NT2/D1 (cell line): ENCODE measurements around the gene METTL16.
A peak's percentile ranks its signal among the peaks of the same experiment; 100 is the strongest.

Experiments
- DNase-seq: peaks from one replicate; pipeline ENCODE4 v3.0.0-alpha.2; 2011; ENCODE audit warnings: low read depth, low spot score
- H3K27me3 ChIP-seq: 2 replicates; pipeline ENCODE4 v1.6.0; 2011; ENCODE audit warnings: mild to moderate bottlenecking; ENCODE audit not compliant: insufficient read length, insufficient read depth
- H3K36me3 ChIP-seq: 2 replicates; pipeline ENCODE4 v1.6.1; 2011; ENCODE audit warnings: mild to moderate bottlenecking, low read length, mixed read lengths; ENCODE audit not compliant: insufficient read depth, insufficient read length
- H3K4me1 ChIP-seq: 2 replicates; pipeline ENCODE4 v1.5.1; 2011; ENCODE audit not compliant: insufficient read depth, insufficient read length
- H3K4me3 ChIP-seq: 2 replicates; pipeline ENCODE4 v1.5.1; 2011; ENCODE audit warnings: low read depth; ENCODE audit not compliant: insufficient read length
- H3K9ac ChIP-seq: 2 replicates; pipeline ENCODE4 v1.6.0; 2011; ENCODE audit warnings: low read depth; ENCODE audit not compliant: insufficient read length
- H3K9me3 ChIP-seq: 2 replicates; pipeline ENCODE4 v1.5.1; 2011; ENCODE audit warnings: mild to moderate bottlenecking, low read length; ENCODE audit not compliant: insufficient read depth
- SUZ12 ChIP-seq: IDR thresholded peaks from 2 replicates; pipeline ENCODE4 v1.6.1; 2011; ENCODE audit not compliant: insufficient read length, insufficient read depth; ENCODE audit errors: extremely low read depth
- YY1 ChIP-seq: IDR thresholded peaks from 2 replicates; pipeline ENCODE4 v1.6.1; 2011; ENCODE audit not compliant: insufficient read length, insufficient read depth
- ZNF274 ChIP-seq: IDR thresholded peaks from 2 replicates; pipeline ENCODE4 v1.6.1; 2011; ENCODE audit warnings: mild to moderate bottlenecking, low read depth, low read length

The METTL16 gene

DNA sequence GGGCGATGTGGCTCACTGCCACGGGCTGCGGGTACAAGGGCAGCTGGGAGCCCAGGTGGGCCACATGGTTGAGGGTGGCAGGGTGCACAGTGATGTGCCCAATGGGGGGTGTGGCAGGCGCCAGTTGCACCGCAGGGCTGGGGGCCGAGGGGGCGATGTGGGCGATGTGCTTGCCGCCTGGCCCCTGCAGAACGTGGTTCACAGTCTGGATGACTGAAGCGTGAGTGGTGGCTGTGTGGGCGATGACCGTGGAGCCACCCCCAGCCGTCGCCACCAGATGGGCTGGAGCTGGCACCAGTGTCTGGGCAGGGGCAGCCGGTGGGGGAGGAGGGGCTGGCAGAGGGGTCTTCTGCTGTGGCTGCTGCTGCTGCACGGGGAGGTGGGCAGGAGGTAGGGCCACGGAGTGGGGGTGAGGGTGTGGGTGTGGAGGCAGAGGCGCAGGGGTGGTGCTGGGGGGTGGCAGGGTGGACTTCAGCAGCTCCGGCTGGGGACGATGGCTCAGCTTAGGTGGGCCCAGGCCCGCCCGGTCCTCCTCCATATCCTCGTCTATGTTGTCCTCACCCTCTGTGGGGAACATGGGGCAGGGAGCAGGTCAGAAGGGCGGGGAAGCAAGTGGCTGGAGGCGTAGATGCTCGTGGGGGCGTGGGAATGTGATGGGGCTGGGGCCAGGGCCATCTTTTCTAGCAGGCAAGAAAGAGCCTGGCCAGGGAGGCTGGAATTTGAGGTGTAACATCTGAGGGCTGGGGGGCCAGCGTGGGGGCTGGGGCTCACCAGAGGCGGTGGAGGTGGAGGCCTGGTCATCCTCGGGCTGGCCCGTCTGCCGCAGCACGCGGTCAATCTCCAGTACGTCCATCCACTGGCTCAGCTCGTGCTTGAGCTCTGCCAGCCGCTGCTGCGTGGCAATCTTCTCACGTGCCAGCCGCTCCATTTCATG is 124.3 kb downstream of the METTL16 start:
- H3K9ac ChIP-seq, result no peak overlapping the region
- TF ChIP-seq SUZ12 (no peak), YY1 (no peak), ZNF274 (no peak)
- no peaks in the 10 kb centered on the region for H3K9me3 ChIP-seq
- H3K27me3 ChIP-seq, result no peaks in the 10 kb centered on the region
- no peak overlapping the region for H3K4me3 ChIP-seq
- H3K36me3 ChIP-seq, result peaks cover 27% of the 10 kb centered on the region
- DNase-seq, result no peak
- H3K4me1 ChIP-seq, result peaks cover 32% of the 10 kb centered on the region

DNA sequence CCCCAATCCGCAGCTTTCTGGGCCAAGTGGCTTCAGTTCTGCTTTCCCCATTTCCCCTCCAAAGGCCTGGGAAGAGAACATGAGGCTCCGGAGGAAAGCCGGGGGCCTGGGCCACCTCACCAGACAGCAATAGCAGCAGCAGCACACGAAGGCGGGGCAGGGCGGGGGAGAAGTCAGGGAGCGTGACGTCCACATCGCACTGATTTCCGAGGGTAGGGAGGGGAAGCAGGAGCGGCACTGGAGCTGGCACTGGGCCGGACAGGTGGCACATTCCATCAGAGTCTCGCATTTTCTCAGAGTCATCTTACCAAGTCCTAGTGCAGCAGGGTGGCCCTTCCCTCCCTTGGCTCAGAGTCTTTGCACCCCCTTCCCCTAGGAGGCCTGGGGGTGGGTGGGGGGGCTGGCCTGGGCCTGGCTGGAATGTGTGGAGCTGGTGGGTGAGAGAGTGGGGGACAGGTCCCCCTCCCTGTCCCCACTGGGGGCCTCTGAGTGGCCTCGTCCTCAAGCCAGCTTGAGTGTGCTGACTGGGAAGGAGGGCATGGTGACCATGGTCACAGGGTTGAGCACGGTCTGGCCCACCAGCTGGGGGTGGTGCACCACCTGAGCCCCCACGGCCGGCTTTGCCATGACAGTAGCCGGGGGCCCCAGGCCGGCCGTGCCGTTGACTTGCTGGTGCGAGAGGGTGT is 125.1 kb downstream of the METTL16 start:
- H3K9ac ChIP-seq, result no peak overlapping the region
- no peaks in the 10 kb centered on the region for H3K9me3 ChIP-seq
- DNase-seq, result no peak
- H3K36me3 ChIP-seq, result peaks cover 26% of the 10 kb centered on the region
- TF ChIP-seq YY1 (no peak), SUZ12 (no peak), ZNF274 (no peak)
- no peak overlapping the region for H3K4me3 ChIP-seq
- no peaks in the 10 kb centered on the region for H3K27me3 ChIP-seq
- peaks cover 28% of the 10 kb centered on the region for H3K4me1 ChIP-seq

DNA sequence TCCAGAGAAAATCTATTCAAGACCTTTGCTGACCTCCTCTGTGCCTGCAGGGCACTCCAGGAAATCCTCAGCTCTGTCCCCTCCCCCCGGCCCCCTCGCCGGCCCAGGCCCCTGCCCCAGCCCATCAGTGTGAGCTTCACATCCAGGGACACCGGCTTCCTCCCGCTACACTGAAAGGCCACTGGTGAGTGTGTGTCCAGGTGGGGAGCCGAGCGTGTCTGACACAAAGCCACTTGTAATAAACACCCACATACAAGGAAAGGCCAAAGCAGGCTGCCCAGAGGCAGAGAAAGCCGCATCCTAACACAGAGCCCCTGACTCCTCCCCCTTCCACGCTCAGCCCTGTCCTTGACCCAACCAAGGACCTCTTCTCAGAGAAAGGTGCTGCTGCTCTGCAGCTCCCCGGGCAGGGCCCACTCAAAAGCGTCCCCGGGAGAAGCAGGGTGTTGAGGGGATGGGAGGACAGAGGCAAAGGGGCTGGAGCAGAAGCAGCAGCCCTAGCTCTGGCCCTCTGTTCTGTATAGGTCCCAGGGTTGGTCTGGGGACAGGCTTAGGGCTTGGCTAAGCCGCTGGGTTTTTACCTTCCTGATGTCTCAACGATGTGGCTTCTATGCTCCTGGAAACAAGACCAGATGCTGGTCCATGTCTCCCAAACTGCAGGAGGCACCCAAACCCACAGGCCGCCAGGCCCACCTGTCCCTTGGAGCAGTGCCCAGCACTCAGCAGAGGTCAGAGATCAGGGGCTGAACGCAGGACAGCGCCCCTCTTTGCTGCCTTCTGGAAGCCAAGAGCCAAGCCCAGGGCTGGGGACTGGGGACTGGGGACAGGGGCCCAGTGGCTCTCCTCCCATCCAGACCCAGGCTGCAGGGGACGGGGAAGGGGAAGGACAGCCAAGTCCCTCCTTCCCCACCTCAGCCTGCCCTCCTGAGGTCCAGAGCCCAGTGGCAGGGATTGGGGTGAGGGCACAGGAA is 126.2 kb downstream of the METTL16 start:
- Histone ChIP-seq H3K9me3 (no peaks in the 10 kb centered on the region), H3K4me1 (peaks cover 24% of the 10 kb centered on the region), H3K36me3 (peaks cover 33% of the 10 kb centered on the region), H3K4me3 (no peak overlapping the region), H3K27me3 (no peaks in the 10 kb centered on the region), H3K9ac (peak overlapping the region; percentile 32)
- no peak for DNase-seq
- TF ChIP-seq SUZ12 (no peak), YY1 (no peak), ZNF274 (no peak)

DNA sequence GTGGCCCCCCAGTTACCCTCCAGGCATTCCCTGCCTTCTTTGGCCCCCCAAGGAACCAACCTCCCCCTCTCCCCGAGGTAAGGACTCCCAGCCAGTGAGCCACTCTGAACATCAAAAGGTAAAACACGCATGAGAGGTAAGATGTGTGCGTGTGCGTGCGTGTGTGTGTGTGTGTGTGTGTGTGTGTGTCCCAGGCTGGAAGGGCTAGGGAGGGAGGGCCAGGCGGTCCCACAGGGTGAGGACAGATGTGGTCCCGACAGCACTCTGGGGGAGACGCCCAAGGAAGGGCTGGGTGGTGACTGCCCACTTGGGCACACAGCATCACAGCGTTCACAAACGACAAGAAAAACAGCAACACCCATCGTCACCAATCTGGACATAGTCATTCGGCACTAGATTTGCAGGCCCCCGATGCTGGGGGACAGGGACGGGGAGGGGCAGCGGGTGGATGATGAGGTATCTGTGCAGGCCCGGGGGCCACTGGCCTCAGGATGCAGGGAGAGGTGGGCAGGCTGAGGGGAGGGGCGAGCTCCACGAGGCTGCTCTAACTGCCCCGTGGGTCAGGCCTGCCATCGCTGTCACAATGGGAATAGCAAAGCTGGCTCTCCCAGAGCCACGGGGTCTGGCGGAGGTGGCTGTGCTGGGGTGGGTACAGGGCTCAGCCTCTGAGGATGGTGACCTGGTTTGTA is 127.1 kb downstream of the METTL16 start:
- Histone ChIP-seq H3K27me3 (no peaks in the 10 kb centered on the region), H3K4me3 (no peak overlapping the region), H3K9ac (peak overlapping the region; percentile 32), H3K4me1 (peaks cover 23% of the 10 kb centered on the region), H3K36me3 (peaks cover 42% of the 10 kb centered on the region), H3K9me3 (no peaks in the 10 kb centered on the region)
- TF ChIP-seq YY1 (no peak), ZNF274 (no peak), SUZ12 (no peak)
- DNase-seq, result no peak

DNA sequence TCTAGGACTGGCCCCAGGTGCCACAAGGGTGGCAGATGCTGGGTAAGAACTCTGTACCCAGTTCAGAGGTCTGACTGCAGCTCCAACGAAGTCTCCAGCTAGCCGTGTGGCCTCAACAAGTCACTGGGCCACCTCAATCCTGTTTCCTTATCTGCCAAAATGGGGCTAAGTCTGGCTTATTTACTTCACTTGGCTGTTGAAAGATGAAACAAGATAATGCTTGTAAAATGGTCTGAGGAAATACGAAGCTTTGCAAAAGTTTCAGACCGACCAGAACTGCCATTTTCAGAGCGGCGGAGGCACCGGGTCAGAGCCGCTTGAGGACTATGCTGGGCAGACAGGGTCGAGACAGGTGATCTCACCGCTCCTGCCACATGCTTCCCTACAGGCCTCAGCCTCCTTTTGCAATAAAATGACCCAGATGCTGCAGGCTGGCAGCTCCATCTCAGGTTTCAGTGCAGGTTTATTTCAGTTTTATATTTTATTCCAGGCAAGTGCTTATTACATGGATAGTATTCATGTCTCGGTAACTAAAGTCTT is 128.0 kb downstream of the METTL16 start:
- DNase-seq, result no peak
- Histone ChIP-seq H3K9ac (no peak overlapping the region), H3K4me3 (no peak overlapping the region)

More for the DNA sequence above, 128.0 kb downstream of the METTL16 start:
- no peaks in the 10 kb centered on the region for H3K27me3 ChIP-seq
- H3K9me3 ChIP-seq, result no peaks in the 10 kb centered on the region
- peaks cover 22% of the 10 kb centered on the region for H3K4me1 ChIP-seq
- peaks cover 51% of the 10 kb centered on the region for H3K36me3 ChIP-seq
- TF ChIP-seq SUZ12, result no peak
- TF ChIP-seq YY1, result no peak
- no peak for TF ChIP-seq ZNF274
